GM12892 (cell line): ENCODE measurements around the gene CARMIL1.

Source experiments
- POLR2A ChIP-seq: IDR thresholded peaks from 2 replicates; pipeline ENCODE4 v1.6.1; 2011; ENCODE audit warnings: low read depth, low read length, control low read depth
- POLR2AphosphoS5 ChIP-seq: IDR thresholded peaks from 2 replicates; pipeline ENCODE4 v1.6.1; 2011; ENCODE audit warnings: low read depth, low read length, control low read depth

GRCh38 chr6:25434921-25435320 is 155.7 kb downstream of the CARMIL1 start:
- no peak for TF ChIP-seq POLR2A
- no peak for TF ChIP-seq POLR2AphosphoS5
